ENCODE data around the gene ALG14.

ALG14 gene

DNA sequence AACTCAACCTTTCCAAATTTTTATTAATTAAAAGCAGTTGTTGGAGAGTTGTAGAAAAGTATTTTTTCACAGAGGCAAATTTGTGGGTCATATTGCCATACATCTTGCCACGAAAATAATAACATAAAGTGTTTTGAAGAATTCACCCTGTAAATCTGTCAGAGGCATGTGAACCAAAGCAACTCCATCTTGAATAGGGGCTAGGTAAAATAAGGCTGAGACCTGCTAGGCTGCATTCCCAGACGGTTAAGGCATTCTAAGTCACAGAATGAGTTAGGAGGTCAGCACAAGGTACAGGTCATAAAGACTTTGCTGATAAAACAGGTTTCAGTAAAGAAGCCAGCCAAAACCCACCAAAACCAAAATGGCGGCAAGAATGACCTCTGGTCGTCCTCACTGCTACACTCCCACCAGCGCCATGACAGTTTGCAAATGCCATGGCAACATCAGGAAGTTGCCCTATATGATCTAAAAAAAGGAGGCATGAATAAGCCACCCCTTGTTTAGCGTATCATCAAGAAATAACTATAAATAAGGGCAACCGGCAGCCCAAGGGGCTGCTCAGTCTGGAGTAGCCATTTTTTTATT, 141.4 kb downstream of the ALG14 start:
- H3K27ac ChIP-seq (ENCODE audit: extremely low read depth, low read depth, low read length), result no peak overlapping the region
- TF ChIP-seq ZNF629 (tag by site-specific recombination; IDR thresholded peaks at IDR 0.05), result no peak
- TF ChIP-seq ZNF133 (tag by site-specific recombination; IDR thresholded peaks at IDR 0.05), result no peak
- no peak for TF ChIP-seq ZBTB8A (tag by site-specific recombination; IDR thresholded peaks at IDR 0.05)
- H3K9me3 ChIP-seq (ENCODE audit: control insufficient read depth, insufficient read depth, low read depth, low read length), result no peaks in the 10 kb centered on the region
- ChIA-PET CTCF (no interaction called here), POLR2A (no interaction called here)
- peaks cover 0 to 8% of the 10 kb centered on the region in 2 experiments; a peak in 1 of 3 replicates for H3K36me3 ChIP-seq (ENCODE audit: control insufficient read depth in 2 of 2, insufficient read depth in 1 of 2, low read length in 2 of 2)
- H3K4me3 ChIP-seq (ENCODE audit: low read depth, low read length), result no peak overlapping the region
- H3K4me1 ChIP-seq (ENCODE audit: control insufficient read depth, insufficient read depth, low read length), result peaks cover 33% of the 10 kb centered on the region

GRCh38 chr1:94929351-94930217, 143.2 kb downstream of the ALG14 start:
- peaks cover 0 to 8% of the 10 kb centered on the region in 2 experiments; a peak in 1 of 3 replicates for H3K36me3 ChIP-seq (ENCODE audit: control insufficient read depth in 2 of 2, insufficient read depth in 1 of 2, low read length in 2 of 2)
- H3K4me3 ChIP-seq (ENCODE audit: low read depth, low read length), result no peak overlapping the region
- CTCF ChIA-PET, result no interaction called here
- no peaks in the 10 kb centered on the region for H3K9me3 ChIP-seq (ENCODE audit: control insufficient read depth, insufficient read depth, low read depth, low read length)
- H3K27ac ChIP-seq (ENCODE audit: extremely low read depth, low read depth, low read length), result peak overlapping the region; percentile 19; the same call in 1 of the 2 replicates
- H3K4me1 ChIP-seq (ENCODE audit: control insufficient read depth, insufficient read depth, low read length), result peaks cover 19% of the 10 kb centered on the region
- POLR2A ChIA-PET, result no interaction called here
- no peak for TF ChIP-seq ZBTB6 (tag by site-specific recombination; IDR thresholded peaks at IDR 0.05)
- no peak for TF ChIP-seq IKZF3 (tag by site-specific recombination; IDR thresholded peaks at IDR 0.05)
- 0 out of 2 replicates have a peak, but pooled peaks have one; percentile 8 for TF ChIP-seq ZNF660 (tag by site-specific recombination; IDR thresholded peaks at IDR 0.05)
- no peak for TF ChIP-seq SP2 (tag by site-specific recombination; IDR thresholded peaks at IDR 0.05)
- TF ChIP-seq ZNF843 (tag by site-specific recombination; IDR thresholded peaks at IDR 0.05), result no peak
- TF ChIP-seq, protein P1, sequence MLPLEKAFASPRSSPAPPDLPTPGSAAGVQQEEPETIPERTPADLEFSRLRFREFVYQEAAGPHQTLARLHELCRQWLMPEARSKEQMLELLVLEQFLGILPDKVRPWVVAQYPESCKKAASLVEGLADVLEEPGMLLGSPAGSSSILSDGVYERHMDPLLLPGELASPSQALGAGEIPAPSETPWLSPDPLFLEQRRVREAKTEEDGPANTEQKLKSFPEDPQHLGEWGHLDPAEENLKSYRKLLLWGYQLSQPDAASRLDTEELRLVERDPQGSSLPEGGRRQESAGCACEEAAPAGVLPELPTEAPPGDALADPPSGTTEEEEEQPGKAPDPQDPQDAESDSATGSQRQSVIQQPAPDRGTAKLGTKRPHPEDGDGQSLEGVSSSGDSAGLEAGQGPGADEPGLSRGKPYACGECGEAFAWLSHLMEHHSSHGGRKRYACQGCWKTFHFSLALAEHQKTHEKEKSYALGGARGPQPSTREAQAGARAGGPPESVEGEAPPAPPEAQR (tag by site-specific recombination; IDR thresholded peaks at IDR 0.05), result no peak
- no peak for TF ChIP-seq ZNF670 (tag by site-specific recombination; IDR thresholded peaks at IDR 0.05; ENCODE audit: low read depth)
- no peak for TF ChIP-seq ZSCAN23 (tag by site-specific recombination; IDR thresholded peaks at IDR 0.05)
- no peak for TF ChIP-seq ZNF26 (tag by site-specific recombination; IDR thresholded peaks at IDR 0.05)
- TF ChIP-seq, protein P2, sequence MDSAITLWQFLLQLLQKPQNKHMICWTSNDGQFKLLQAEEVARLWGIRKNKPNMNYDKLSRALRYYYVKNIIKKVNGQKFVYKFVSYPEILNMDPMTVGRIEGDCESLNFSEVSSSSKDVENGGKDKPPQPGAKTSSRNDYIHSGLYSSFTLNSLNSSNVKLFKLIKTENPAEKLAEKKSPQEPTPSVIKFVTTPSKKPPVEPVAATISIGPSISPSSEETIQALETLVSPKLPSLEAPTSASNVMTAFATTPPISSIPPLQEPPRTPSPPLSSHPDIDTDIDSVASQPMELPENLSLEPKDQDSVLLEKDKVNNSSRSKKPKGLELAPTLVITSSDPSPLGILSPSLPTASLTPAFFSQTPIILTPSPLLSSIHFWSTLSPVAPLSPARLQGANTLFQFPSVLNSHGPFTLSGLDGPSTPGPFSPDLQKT (IDR thresholded peaks at IDR 0.05; ENCODE audit: borderline replicate concordance, low read depth, low read length), result no peak
- no peak for TF ChIP-seq ZNF561 (tag by site-specific recombination; IDR thresholded peaks at IDR 0.05; ENCODE audit: borderline replicate concordance)
- TF ChIP-seq, protein P3, sequence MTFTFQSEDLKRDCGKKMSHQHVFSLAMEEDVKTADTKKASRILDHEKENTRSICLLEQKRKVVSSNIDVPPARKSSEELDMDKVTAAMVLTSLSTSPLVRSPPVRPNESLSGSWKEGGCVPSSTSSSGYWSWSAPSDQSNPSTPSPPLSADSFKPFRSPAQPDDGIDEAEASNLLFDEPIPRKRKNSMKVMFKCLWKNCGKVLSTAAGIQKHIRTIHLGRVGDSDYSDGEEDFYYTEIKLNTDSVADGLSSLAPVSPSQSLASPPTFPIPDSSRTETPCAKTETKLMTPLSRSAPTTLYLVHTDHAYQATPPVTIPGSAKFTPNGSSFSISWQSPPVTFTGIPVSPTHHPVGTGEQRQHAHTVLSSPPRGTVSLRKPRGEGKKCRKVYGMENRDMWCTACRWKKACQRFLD (tag by site-specific recombination; IDR thresholded peaks at IDR 0.05), result no peak
- no peak for TF ChIP-seq ZNF248 (tag by site-specific recombination; IDR thresholded peaks at IDR 0.05)
- TF ChIP-seq ZBTB48 (tag by site-specific recombination; IDR thresholded peaks at IDR 0.05), result no peak
- no peak for TF ChIP-seq ZNF19 (tag by site-specific recombination; IDR thresholded peaks at IDR 0.05; ENCODE audit: low read depth)
- no peak for TF ChIP-seq ZNF292 (tag by site-specific recombination; IDR thresholded peaks at IDR 0.05; ENCODE audit: borderline replicate concordance, low read depth)
- TF ChIP-seq ZNF792 (tag by site-specific recombination; IDR thresholded peaks at IDR 0.05), result no peak
- TF ChIP-seq CTCF (tag by site-specific recombination; IDR thresholded peaks at IDR 0.05), result no peak
- no peak for TF ChIP-seq GLIS2 (tag by site-specific recombination; IDR thresholded peaks at IDR 0.05)
- no peak for TF ChIP-seq ZNF426 (tag by site-specific recombination; IDR thresholded peaks at IDR 0.05)
- TF ChIP-seq, protein P4, sequence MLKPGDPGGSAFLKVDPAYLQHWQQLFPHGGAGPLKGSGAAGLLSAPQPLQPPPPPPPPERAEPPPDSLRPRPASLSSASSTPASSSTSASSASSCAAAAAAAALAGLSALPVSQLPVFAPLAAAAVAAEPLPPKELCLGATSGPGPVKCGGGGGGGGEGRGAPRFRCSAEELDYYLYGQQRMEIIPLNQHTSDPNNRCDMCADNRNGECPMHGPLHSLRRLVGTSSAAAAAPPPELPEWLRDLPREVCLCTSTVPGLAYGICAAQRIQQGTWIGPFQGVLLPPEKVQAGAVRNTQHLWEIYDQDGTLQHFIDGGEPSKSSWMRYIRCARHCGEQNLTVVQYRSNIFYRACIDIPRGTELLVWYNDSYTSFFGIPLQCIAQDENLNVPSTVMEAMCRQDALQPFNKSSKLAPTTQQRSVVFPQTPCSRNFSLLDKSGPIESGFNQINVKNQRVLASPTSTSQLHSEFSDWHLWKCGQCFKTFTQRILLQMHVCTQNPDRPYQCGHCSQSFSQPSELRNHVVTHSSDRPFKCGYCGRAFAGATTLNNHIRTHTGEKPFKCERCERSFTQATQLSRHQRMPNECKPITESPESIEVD (tag by site-specific recombination; IDR thresholded peaks at IDR 0.05), result no peak

All from HEK293 (cell line).